Ecto neural progenitor cell (in vitro differentiated cells): Measurements from ENCODE around the gene HSPB6.
A peak's percentile ranks its signal among the peaks of the same experiment; 100 is the strongest.
"Not testable (repeated sequence)": the region's sequence is repeated elsewhere in the genome, so short reads cannot be mapped to it uniquely, and the experiment has no call there.

Experiments used
- DNase-seq: peaks from one replicate; pipeline ENCODE4 v3.0.0-alpha.2; 2018; ENCODE audit warnings: low spot score

Gene HSPB6

DNA sequence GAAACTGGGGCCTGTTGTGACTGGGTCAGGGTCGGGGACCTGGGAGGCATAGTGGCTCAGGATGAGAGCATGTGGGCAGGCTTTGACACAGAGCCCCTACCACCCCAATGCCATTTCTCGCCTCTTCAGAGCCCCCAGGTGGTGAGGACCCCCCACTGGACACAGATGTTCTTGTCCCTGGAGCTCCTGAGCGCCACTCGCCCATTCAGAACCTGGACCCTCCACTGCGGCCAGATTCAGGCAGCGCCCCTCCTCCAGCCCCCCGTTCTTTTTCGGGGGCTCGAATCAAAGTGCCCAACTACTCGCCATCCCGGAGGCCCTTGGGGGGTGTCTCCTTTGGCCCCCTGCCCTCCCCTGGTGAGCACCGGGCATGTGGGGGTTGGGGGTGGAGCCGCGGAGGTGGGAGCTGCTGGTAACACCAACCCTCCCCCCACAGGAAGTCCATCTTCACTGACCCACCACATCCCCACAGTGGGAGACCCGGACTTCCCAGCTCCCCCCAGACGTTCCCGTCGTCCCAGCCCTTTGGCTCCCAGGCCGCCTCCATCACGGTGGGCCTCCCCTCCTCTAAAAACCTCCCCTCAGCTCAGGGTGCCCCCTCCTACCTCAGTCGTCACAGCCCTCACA, 24.9 kb downstream of the HSPB6 start:
- no peak for DNase-seq

DNA sequence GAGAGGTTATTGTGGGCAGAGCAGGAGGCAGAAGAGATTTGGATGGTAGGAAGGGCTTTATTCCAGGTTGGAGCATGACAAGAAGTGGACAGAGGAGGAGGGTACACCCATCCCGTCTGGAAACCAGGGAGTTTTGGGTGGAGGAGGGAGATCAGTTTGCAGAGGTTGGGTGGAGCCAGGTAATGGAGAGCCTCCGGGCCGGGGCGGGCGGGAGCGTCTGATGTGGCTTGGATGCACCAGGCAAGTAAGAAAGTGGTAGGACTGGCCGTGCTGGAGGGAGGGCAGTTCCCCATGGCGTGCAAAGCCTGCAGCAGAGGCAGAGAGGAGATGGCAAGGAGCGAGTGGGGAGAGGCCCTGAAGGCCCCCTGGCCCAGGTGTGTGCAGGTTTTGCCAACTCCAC, 25.5 kb downstream of the HSPB6 start:
- no peak for DNase-seq

DNA sequence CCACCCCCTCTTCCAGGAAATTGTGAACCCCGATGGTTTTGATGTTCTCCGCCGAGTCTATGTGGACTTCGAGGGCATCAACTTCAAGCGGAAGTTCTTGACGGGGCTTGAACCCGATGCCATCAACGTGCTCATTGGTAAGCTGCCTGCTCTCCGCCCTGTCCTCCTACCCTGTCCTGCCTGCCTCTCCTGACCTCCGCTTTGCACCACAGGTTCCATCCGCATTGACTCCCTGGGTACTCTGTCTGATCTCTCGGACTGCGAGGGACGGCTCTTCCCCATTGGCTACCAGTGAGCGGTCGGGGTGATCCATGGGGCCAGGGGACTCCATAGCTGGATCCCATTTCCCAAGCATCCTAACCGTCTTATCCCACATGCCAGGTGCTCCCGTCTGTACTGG, 26.5 kb downstream of the HSPB6 start:
- DNase-seq: no peak

DNA sequence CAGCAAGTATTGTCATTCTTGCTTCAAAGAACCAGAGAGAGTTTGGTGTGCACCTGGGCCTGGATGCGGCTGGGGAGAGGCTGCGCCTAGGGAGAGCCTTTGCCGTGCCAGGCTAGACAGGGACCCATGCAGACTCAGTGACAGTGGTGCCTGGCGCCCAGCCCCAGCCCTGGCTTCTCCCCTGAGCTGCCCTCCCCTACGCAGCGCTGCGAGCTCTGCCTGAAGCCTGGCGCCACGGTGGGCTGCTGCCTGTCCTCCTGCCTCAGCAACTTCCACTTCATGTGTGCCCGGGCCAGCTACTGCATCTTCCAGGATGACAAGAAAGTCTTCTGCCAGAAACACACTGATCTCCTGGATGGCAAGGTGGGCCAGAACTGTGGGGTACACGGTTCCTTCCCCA, 27.1 kb downstream of the HSPB6 start:
- DNase-seq: no peak

DNA sequence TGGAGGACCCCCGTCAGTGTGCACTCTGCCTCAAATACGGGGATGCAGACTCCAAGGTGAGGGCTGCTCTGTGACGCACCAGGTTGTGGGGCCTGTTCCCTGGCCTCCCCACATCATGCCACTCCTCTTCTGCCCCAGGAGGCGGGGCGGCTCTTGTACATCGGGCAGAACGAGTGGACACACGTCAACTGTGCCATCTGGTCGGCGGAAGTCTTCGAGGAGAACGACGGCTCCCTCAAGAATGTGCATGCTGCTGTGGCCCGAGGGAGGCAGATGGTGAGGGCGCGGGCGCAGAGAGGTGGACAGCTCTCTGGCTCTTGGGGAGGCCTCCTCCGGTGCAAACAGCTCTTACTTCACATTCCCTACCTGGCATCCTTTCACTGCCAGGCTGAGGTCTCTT, 27.8 kb downstream of the HSPB6 start:
- no peak for DNase-seq

DNA sequence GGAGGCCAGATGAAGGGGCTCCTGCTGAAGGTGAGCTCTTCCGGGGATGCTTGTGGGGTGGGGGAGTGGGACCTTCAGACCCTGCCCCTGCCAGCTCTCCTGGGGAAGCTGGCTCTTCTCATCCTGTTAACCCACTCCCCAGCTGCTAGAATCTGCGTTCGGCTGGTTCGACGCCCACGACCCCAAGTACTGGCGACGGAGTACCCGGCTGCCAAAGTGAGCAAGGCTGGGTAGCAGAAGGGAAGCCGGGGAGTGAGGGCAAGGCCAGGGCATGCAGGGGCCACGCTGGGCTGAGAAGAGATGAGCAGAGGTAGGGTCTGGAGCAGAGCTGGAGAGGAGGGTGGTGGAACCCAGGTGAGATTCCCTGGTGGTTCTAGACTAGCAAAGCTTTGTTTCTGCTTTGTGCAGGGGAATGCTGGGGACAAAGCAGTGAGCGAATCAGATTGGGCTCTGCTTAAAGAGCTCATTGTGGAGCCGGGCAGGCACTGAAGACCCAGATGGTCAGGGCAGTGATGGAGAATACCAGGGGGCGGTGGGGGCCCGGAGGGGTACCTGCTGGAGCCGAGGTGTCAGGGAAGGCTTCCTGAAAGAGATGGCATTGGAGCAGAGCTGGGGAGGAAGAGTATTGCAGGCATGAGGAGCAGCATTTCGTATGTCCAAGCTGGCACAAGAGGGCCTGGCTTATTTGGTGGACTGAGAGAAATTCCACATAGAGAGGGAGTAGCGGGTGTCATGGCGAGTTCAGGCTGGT, 28.7 kb downstream of the HSPB6 start:
- no peak for DNase-seq

DNA sequence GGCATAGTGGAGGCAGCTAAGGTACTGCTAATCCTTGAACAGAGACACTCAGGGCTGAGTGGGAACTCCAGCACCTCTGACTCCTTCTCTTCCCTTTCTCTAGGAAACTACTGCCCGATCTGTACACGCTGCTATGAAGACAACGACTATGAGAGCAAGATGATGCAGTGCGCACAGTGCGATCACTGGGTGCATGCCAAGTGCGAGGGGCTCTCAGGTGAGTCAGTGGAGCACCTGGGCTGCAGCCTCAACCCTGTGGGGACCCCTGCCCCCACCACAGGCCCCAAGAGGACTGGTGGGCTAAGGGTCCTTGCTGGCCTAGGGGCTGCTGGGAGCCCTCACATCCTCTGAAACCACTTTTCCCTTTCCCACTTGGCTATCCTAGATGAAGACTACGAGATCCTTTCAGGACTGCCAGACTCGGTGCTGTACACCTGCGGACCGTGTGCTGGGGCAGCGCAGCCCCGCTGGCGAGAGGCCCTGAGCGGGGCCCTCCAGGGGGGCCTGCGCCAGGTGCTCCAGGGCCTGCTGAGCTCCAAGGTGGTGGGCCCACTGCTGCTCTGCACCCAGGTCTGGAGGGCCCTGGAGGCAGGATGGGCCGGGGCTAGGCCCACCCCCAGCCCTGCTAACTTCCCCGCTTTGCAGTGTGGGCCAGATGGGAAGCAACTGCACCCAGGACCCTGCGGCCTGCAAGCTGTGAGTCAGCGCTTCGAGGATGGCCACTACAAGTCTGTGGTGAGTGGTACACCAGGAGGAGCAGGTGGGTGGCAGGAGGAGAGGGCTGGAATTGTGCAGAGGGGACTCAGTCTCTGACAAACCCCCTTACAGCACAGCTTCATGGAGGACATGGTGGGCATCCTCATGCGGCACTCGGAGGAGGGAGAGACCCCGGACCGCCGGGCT, 29.5 kb downstream of the HSPB6 start:
- no peak for DNase-seq

DNA sequence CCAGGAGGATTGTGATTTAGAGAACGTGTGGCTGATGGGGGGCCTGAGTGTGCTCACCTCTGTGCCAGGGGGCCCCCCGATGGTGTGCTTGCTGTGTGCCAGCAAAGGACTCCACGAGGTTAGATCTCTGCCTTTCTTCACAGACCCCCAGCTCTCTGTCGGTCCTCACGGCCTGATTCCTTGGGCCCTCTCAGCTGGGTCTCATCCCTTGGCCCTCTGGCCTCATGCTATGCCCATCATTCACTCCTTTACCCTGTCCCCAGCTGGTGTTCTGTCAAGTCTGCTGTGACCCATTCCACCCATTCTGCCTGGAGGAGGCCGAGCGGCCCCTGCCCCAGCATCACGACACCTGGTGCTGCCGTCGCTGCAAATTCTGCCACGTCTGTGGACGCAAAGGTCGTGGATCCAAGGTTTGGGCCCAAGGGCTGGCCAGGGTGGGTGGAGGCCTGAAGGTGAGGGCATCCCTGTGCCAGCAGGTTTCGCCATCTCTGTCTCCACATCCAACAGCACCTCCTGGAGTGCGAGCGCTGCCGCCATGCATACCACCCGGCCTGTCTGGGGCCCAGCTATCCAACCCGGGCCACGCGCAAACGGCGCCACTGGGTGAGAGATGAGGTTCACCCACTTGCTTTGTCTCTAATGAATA, 31.5 kb downstream of the HSPB6 start:
- no peak for DNase-seq

DNA sequence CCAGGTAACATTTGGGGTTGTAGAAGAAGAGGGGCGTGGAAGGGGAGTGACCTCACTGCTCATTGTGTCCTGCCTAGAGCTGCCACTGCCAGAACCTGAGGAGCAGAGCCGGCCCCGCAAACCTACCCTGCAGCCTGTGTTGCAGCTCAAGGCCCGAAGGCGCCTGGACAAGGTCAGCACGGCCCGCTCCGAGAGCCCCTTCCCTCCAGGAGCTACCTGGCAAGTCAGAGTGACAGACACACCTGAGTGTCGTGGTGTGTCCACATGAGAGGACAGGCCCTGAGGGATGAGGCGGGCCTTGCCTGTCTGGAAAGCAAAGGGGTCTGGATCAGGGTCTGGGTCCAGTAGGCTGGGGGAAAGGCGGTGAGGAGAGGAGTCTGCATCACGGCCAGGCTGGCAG, 32.3 kb downstream of the HSPB6 start:
- no peak for DNase-seq

DNA sequence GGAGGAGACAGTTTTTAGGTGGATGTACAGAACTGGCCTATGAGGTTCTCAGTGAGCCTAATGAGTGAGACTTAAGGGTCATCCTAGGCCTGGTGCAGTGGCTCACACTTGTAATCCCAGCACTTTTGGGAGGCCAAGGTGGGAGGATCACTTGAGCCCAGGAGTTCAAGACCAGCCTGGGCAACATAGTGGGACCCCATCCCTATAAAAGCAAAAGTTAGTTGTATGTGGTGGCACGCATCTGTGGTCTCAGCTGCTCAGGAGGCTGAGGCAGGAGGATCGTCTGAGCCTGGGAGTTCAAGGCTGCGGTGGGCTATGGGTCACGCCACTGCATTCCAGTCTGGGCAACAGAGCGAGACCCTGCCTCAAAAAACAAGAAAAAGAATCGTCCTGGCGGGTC, 32.7 kb downstream of the HSPB6 start:
- not testable (repeated sequence) for DNase-seq

DNA sequence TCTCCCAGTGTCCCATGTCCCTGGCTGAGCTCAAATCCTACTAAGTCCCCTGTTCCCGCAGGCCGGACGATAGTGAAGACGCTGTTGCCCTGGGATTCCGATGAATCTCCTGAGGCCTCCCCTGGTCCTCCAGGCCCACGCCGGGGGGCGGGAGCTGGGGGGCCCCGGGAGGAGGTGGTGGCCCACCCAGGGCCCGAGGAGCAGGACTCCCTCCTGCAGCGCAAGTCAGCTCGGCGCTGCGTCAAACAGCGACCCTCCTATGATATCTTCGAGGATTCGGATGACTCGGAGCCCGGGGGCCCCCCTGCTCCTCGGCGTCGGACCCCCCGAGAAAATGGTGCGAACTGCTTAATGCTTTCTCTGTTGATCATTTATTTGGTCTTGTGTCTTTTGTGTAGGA, 33.2 kb downstream of the HSPB6 start:
- no peak for DNase-seq

DNA sequence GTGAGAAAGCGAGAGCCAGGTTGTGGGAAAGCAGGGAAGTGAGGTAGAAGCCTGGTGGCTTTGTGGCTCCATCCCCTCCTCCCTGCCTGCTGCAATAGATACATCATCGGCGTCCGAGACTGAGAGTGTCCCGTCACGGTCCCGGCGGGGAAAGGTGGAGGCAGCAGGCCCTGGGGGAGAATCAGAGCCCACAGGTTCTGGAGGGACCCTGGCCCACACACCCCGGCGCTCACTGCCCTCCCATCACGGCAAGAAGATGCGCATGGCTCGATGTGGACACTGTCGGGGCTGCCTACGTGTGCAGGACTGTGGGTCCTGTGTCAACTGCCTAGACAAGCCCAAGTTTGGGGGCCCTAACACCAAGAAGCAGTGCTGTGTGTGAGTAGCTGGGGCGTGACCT, 33.9 kb downstream of the HSPB6 start:
- no peak for DNase-seq

DNA sequence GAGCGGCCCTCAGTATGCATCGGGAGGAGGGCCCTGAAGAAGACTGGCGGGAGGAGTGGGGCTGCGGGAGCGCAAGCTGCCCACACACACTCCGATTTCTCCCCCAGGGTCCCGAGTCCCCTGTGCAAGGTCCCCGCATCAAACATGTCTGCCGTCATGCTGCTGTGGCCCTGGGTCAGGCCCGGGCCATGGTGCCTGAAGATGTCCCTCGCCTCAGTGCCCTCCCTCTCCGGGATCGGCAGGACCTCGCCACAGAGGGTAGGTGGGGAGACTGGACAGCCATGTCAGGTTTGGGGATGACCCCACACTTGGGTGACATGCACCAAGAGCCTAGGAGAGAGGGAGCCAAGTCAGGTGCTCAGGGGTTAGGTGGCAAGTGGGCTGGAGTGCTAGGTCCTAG, 34.4 kb downstream of the HSPB6 start:
- DNase-seq: no peak

DNA sequence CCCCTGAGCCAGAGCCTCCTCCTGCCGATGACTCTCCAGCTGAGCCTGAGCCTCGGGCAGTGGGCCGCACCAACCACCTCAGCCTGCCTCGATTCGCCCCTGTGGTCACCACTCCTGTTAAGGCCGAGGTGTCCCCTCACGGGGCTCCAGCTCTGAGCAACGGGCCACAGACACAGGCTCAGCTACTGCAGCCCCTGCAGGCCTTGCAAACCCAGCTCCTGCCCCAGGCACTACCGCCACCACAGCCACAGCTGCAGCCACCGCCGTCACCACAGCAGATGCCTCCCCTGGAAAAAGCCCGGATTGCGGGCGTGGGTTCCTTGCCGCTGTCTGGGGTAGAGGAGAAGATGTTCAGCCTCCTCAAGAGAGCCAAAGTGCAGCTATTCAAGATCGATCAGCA, 35.5 kb downstream of the HSPB6 start:
- DNase-seq: no peak

DNA sequence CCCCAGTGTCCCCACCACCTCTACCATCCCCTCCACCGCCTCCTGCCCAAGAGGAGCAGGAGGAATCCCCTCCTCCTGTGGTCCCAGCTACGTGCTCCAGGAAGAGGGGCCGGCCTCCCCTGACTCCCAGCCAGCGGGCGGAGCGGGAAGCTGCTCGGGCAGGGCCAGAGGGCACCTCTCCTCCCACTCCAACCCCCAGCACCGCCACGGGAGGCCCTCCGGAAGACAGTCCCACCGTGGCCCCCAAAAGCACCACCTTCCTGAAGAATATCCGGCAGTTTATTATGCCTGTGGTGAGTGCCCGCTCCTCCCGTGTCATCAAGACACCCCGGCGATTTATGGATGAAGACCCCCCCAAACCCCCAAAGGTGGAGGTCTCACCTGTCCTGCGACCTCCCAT, 36.2 kb downstream of the HSPB6 start:
- DNase-seq: no peak

DNA sequence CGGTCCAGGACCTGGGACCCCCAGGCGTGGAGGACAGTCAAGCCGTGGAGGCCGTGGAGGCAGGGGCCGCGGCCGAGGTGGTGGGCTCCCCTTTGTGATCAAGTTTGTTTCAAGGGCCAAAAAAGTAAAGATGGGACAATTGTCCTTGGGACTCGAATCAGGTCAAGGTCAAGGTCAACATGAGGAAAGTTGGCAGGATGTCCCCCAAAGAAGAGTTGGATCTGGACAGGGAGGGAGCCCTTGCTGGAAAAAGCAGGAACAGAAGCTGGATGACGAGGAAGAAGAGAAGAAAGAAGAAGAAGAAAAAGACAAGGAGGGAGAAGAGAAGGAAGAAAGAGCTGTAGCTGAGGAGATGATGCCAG, 36.7 kb downstream of the HSPB6 start:
- no peak for DNase-seq

DNA sequence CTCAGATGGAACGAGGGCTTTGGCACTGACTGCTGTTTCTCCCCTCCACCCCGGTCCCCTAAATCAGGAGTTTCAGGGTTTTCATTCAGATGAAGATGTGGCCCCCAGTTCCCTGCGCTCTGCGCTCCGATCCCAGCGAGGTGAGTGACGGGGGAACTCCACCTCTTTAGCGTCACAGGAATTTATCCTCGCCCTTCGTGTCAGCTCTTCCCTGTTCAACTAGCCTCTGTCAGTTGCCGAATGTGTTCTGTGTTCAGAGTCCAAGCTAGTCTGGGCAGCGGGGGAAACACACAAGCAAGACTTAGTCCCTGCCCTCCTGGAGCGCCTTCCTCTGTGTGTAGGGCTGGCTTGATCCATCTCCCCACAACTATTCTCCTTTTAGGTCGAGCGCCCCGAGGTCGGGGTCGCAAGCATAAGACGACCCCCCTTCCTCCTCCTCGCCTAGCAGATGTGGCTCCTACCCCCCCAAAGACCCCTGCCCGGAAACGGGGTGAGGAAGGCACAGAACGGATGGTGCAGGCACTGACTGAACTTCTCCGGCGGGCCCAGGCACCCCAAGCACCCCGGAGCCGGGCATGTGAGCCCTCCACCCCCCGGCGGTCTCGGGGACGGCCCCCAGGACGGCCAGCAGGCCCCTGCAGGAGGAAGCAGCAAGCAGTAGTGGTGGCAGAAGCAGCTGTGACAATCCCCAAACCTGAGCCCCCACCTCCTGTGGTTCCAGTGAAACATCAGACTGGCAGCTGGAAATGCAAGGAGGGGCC, 37.2 kb downstream of the HSPB6 start:
- DNase-seq: no peak

DNA sequence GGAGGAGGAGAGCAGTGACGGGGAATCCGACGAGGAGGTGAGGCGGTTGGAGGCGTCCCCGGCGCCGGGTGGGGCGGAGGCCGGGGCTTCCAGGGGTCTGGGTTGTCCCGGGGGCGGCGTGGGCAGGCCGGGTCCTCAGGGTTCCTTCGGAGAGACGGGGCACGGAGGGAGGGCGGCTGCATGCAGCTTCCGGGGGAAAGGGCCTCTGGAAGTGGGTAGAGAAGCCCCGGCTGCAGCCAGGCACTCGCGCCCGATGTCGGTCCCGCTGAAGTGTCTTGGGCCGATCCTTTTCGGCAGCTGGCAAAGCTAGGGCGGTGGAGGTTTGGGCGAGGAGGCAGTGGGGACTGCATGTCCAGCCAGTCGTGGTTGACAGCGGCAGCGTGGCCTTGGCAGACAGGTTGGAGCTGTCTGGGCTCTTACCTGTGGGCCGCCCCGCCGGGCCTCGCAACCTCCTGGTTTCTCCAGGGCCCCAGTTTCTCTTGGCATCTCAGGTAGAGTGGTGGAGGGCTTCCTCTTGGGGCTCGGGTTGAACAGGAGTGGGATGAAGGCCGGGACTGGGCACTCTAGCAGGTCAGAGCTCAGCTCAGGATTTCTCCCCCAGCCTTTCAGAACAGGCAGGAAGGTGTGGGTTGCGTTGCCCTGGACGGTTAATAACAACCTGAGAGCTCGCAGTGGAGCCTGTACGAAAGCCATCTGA, 38.3 kb downstream of the HSPB6 start:
- peak; percentile 70 for DNase-seq

DNA sequence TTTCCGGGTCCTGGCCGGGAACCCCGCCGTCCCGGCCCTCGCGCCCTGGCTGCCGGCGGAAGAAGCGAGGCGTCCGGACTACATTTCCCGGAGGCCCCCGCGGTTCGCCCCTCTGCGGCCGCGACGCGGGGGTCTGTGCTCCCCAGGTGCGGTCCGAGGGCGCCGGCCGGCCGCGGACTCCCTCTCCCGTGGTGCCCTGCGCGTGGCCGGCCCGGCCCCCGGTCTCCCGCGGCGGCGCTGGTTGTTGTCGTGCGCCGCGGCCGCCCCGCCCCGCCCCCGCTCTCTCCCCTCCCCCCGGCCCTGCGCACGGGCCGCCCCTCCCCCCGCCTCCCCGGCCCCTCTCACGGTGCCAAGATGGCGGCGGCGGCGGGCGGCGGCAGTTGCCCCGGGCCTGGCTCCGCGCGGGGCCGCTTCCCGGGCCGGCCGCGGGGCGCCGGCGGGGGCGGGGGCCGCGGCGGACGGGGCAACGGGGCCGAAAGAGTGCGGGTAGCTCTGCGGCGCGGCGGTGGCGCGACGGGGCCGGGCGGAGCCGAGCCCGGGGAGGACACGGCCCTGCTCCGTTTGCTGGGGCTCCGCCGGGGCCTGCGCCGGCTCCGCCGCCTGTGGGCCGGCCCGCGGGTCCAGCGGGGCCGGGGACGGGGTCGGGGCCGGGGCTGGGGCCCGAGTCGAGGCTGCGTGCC, 39.0 kb downstream of the HSPB6 start, which contains the start of gene KMT2B:
TSS of gene KMT2B (plus strand) at position 339 of the 680 bp plus-strand sequence. CDS start at position 355, 16 bp downstream.
- DNase-seq: no peak
